ENCODE data around the gene IL17RC.
A peak's percentile ranks its signal among the peaks of the same experiment; 100 is the strongest.
"Not testable (repeated sequence)": the region's sequence is repeated elsewhere in the genome, so short reads cannot be mapped to it uniquely, and the experiment has no call there.

IL17RC gene

GRCh38 chr3:9916734-9917680, at the start of gene IL17RC:
Gene IL17RC (plus strand): TSS chr3:9917098. CDS start chr3:9917316, 218 bp downstream.
- Mint-ChIP-seq H3K27me3 (ENCODE audit: low read depth) (no peaks in the 10 kb centered on the region), H3K4me1 (peaks cover 15% of the 10 kb centered on the region), H3K9me3 (no peaks in the 10 kb centered on the region), H3K27ac (peak within 1 kb of the TSS; percentile 93 to 98 (median 97)), H3K4me3 (peak within 1 kb of the TSS; percentile 90), H3K36me3 (ENCODE audit: low read depth) (no peaks in the 10 kb centered on the region)
- no peak for TF ChIP-seq CTCF (IDR thresholded peaks at IDR 0.05; ENCODE audit: unreplicated experiment in 3 of 3)

- Mint-ChIP-seq H3K4me3 (no peak overlapping the region), H3K27me3 (ENCODE audit: low read depth) (no peaks in the 10 kb centered on the region), H3K27ac (peak overlapping the region in 1 of 3 experiments; percentile 97), H3K36me3 (ENCODE audit: low read depth) (no peaks in the 10 kb centered on the region), H3K9me3 (no peaks in the 10 kb centered on the region), H3K4me1 (peaks cover 28% of the 10 kb centered on the region)
- no peak for TF ChIP-seq CTCF (IDR thresholded peaks at IDR 0.05; ENCODE audit: unreplicated experiment in 3 of 3)
These were observed 49.8 kb upstream of the IL17RC start for GRCh38 chr3:9867106-9867505.

- no peak for TF ChIP-seq CTCF (IDR thresholded peaks at IDR 0.05; ENCODE audit: unreplicated experiment in 3 of 3)
- Mint-ChIP-seq H3K4me3 (no peak overlapping the region), H3K9me3 (no peaks in the 10 kb centered on the region), H3K36me3 (ENCODE audit: low read depth) (no peaks in the 10 kb centered on the region), H3K27me3 (ENCODE audit: low read depth) (no peaks in the 10 kb centered on the region), H3K27ac (no peak overlapping the region), H3K4me1 (peaks cover 16% of the 10 kb centered on the region)
These were observed 46.9 kb upstream of the IL17RC start for GRCh38 chr3:9869955-9870354.

GRCh38 chr3:9870978-9871377, 45.9 kb upstream of the IL17RC start:
- Mint-ChIP-seq H3K27ac (no peak overlapping the region), H3K27me3 (ENCODE audit: low read depth) (no peaks in the 10 kb centered on the region), H3K4me3 (no peak overlapping the region), H3K4me1 (peaks cover 23% of the 10 kb centered on the region), H3K36me3 (ENCODE audit: low read depth) (no peaks in the 10 kb centered on the region), H3K9me3 (no peaks in the 10 kb centered on the region)
- no peak for TF ChIP-seq CTCF (IDR thresholded peaks at IDR 0.05; ENCODE audit: unreplicated experiment in 3 of 3)

- H3K36me3 Mint-ChIP-seq (ENCODE audit: low read depth); H3K27ac Mint-ChIP-seq; H3K4me3 Mint-ChIP-seq; H3K27me3 Mint-ChIP-seq (ENCODE audit: low read depth); H3K9me3 Mint-ChIP-seq: not testable (repeated sequence)
- H3K4me1 Mint-ChIP-seq = peaks cover 14% of the 10 kb centered on the region
These were observed 44.8 kb upstream of the IL17RC start for GRCh38 chr3:9872067-9872466.

- H3K4me3 Mint-ChIP-seq = no peak overlapping the region
- H3K27ac Mint-ChIP-seq = peak overlapping the region in 2 of 3 experiments; percentile 1 to 26
- no peaks in the 10 kb centered on the region for H3K36me3 Mint-ChIP-seq (ENCODE audit: low read depth)
- peaks cover 16% of the 10 kb centered on the region for H3K4me1 Mint-ChIP-seq
- H3K27me3 Mint-ChIP-seq (ENCODE audit: low read depth) = peaks cover 4% of the 10 kb centered on the region
- TF ChIP-seq CTCF (IDR thresholded peaks at IDR 0.05; ENCODE audit: unreplicated experiment in 3 of 3) = no peak
- no peaks in the 10 kb centered on the region for H3K9me3 Mint-ChIP-seq
These were observed 41.5 kb upstream of the IL17RC start for GRCh38 chr3:9875448-9875847.

GRCh38 chr3:9876255-9876654, 40.6 kb upstream of the IL17RC start:
- H3K4me1 Mint-ChIP-seq = peaks cover 17% of the 10 kb centered on the region
- not testable (repeated sequence) for H3K27me3 Mint-ChIP-seq (ENCODE audit: low read depth); H3K36me3 Mint-ChIP-seq (ENCODE audit: low read depth); H3K9me3 Mint-ChIP-seq; H3K4me3 Mint-ChIP-seq; H3K27ac Mint-ChIP-seq

Measured in nephron (organoid).